ENCODE data around the gene PLAC1. TPM values are rescaled to one million over a fixed set of nuclear protein-coding genes. Genes with fewer than 3 reads are reported as not detected.

PLAC1 gene
- polyA plus RNA-seq, 1 experiment, result 0.43 TPM

GRCh38 chrX:134660627-134661026 lies 2.4 kb upstream of the PLAC1 start:
- POLR2A ChIA-PET, result no interaction called here
- Histone ChIP-seq H3K4me3 (ENCODE audit: low read depth, low read length) (no peak overlapping the region), H3K27me3 (ENCODE audit: control insufficient read depth, insufficient read depth, low read length) (no peaks in the 10 kb centered on the region), H3K36me3 (ENCODE audit: control insufficient read depth, insufficient read depth, low read length) (no peaks in the 10 kb centered on the region)
- DNase-seq (ENCODE audit: low read depth), result no peak
- CTCF ChIA-PET, result interaction anchor here (0.6 kb wide), 1 partner anchor 26 kb away, joined by 3 read pairs; no protein-coding TSS in a partner anchor
- TF ChIP-seq CTCF (IDR thresholded peaks at IDR 0.05; ENCODE audit: insufficient read depth, low read depth, low read length), result no peak

- no peaks in the 10 kb centered on the region for H3K27me3 ChIP-seq (ENCODE audit: control insufficient read depth, insufficient read depth, low read length)
- POLR2A ChIA-PET, result no interaction called here
Observed at GRCh38 chrX:134659761-134660160, 1.5 kb upstream of the PLAC1 start.

GRCh38 chrX:134658760-134659023 lies 421 bp upstream of the PLAC1 start:
- POLR2A ChIA-PET, result no interaction called here
- TF ChIP-seq CTCF (IDR thresholded peaks at IDR 0.05; ENCODE audit: insufficient read depth, low read depth, low read length), result no peak
- CTCF ChIA-PET, result interaction anchor here (1.2 kb wide), 1 partner anchor 18 kb away, joined by 5 read pairs; no protein-coding TSS in a partner anchor
- no peak overlapping the region for H3K4me3 ChIP-seq (ENCODE audit: low read depth, low read length)
- no peaks in the 10 kb centered on the region for H3K36me3 ChIP-seq (ENCODE audit: control insufficient read depth, insufficient read depth, low read length)
- H3K27me3 ChIP-seq (ENCODE audit: control insufficient read depth, insufficient read depth, low read length), result no peaks in the 10 kb centered on the region
- no peak for DNase-seq (ENCODE audit: low read depth)

More at GRCh38 chrX:134659761-134660160, 1.5 kb upstream of the PLAC1 start:
- no peak for DNase-seq (ENCODE audit: low read depth)
- H3K4me3 ChIP-seq (ENCODE audit: low read depth, low read length), result no peak overlapping the region
- TF ChIP-seq CTCF (IDR thresholded peaks at IDR 0.05; ENCODE audit: insufficient read depth, low read depth, low read length), result no peak
- CTCF ChIA-PET, result interaction anchor here (0.6 to 1.2 kb wide), 2 partner anchors 19 to 90 kb away, joined by 3 to 5 read pairs; no protein-coding TSS in a partner anchor
- H3K36me3 ChIP-seq (ENCODE audit: control insufficient read depth, insufficient read depth, low read length), result no peaks in the 10 kb centered on the region

DNA sequence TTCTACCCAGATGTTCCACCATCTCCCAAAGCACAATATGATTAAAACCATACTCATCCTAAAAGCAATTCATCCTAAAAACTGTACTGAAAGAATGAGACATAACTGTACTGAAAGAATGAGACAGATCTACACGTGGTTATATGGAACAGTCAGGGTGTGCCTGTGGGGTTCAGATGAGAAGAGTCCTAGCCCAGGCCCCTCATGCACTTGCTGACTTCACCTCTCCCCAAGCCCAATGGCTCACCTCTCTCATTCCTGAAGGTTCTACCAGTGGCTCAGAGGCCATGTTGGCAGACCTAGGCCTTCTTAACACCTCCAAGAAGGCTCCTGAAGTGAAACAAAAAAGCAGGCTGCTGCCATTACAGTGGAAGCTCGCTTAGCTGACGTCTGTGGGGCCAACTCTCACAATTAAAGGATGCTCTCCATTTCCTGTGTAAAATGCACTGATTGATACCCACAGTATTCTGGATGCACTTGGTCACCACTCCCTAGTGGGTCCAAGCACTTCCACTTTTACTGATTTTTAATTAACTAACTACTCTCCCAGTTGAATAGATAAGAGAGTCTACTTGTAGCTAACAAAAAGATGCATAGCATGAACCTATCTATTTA lies 3.8 kb downstream of the PLAC1 start:
- CTCF ChIA-PET, result interaction anchor here (0.6 kb wide), 1 partner anchor 12 kb away, joined by 3 read pairs; no protein-coding TSS in a partner anchor
- POLR2A ChIA-PET, result no interaction called here
- no peak for DNase-seq (ENCODE audit: low read depth)
- no peak overlapping the region for H3K4me3 ChIP-seq (ENCODE audit: low read depth, low read length)
- TF ChIP-seq CTCF (IDR thresholded peaks at IDR 0.05; ENCODE audit: insufficient read depth, low read depth, low read length), result no peak
- H3K36me3 ChIP-seq (ENCODE audit: control insufficient read depth, insufficient read depth, low read length), result no peaks in the 10 kb centered on the region
- no peaks in the 10 kb centered on the region for H3K27me3 ChIP-seq (ENCODE audit: control insufficient read depth, insufficient read depth, low read length)

DNA sequence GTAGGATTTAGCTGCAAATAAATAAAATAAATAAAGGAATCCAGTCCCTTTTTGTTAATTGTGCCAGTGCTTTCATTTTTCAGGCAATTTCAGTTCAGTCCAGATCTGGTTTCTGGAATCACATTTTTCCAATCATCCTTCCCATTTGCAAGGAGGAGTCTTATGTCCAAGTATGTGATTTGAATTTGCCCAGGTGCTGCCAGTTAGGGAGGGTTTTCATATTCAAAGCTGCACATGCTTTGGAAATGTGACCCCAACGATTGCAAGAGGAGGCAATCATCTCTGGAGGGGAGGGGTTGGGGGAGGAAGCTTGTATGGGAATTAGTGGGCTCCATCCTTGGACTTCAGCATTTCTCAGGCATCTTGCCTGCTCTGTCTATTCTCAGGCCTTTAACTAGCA lies 4.4 kb downstream of the PLAC1 start:
- TF ChIP-seq CTCF (IDR thresholded peaks at IDR 0.05; ENCODE audit: insufficient read depth, low read depth, low read length), result no peak
- ChIA-PET CTCF (interaction anchor here (0.6 kb wide), 1 partner anchor 11 kb away, joined by 3 read pairs; no protein-coding TSS in a partner anchor), POLR2A (no interaction called here)
- H3K36me3 ChIP-seq (ENCODE audit: control insufficient read depth, insufficient read depth, low read length), result no peaks in the 10 kb centered on the region
- no peak for DNase-seq (ENCODE audit: low read depth)
- no peaks in the 10 kb centered on the region for H3K27me3 ChIP-seq (ENCODE audit: control insufficient read depth, insufficient read depth, low read length)
- H3K4me3 ChIP-seq (ENCODE audit: low read depth, low read length), result no peak overlapping the region
